SIG-M5 (cell line): ENCODE measurements around the gene RASSF8.

Experiments
- DNase-seq: peaks from one replicate; lab custom pipeline; 2025; lab: John Stamatoyannopoulos, UW

Gene RASSF8

GRCh38 chr12:26028953-26029735 lies 70.7 kb downstream of the RASSF8 start:
- no peak for DNase-seq

DNA sequence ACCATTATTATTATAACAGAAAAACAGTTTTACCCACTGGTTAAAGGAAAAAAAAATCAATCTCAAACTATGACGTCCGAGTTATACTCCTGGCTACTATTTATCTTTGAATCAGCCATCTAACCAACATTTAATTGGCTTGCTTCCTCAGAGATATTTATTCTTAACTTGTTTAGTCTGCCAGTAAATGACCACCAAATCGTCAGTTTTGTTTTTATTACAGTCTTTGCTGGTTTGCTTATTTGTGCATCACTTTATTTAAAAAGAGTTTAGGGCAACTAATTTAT lies 71.2 kb downstream of the RASSF8 start:
- no peak for DNase-seq

DNA sequence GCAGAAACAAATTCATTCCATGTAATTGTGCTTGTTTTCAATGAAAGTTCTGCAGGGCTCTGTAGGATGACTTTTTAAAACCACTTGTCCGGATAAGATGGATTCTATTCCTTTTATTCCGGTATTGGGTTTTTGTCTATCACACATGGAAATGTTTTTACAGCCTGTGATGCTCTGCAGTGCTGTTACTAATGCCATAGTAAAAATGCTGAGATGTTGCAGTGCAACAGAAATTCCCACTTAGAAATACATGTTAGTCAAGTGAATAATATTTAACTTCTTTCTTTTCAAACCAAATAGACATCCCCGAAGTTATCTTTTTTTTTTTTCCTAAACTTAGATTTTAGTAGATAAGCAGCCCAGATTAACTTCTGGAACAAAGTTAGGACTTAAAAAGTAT lies 71.9 kb downstream of the RASSF8 start:
- no peak for DNase-seq

- no peak for DNase-seq
Measured at GRCh38 chr12:26031318-26031717, 72.8 kb downstream of the RASSF8 start.

DNA sequence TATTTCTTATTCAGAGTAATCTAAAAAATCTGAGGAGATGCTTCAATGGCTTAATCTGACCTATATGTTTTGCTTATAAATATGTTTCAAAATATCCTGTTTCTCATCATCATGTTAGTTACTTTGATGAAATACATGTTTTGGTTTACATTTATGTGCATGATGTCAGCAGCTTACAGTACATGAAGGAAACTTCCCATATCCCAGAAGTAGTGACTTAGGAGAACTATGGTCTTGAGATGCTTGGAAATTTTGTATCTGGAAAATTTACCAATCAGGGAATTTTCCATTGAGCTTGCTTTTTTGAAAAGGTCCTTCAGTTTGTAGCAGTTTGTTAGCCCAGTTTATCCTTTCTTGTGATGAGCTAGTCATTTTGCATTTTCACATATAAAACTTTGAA lies 73.3 kb downstream of the RASSF8 start:
- DNase-seq: no peak

DNA sequence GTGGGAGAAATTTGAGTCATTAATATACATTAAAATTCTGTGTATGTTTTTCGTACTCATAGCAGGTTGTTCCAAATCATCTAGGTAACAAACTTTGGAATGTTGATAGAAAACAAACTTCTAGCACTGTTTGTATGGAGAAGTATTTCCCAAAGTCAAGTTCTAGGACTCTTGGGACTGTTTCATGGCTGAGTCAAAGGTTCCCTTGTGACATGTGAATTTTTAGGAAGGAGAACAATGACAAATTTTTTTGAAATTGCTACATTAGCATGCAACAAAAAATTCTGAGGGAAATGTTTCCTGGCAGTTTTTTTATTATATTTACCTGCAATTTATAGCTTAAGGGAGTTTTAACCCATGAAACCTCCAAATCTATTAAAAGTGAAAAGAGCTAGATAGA lies 73.8 kb downstream of the RASSF8 start:
- no peak for DNase-seq

DNA sequence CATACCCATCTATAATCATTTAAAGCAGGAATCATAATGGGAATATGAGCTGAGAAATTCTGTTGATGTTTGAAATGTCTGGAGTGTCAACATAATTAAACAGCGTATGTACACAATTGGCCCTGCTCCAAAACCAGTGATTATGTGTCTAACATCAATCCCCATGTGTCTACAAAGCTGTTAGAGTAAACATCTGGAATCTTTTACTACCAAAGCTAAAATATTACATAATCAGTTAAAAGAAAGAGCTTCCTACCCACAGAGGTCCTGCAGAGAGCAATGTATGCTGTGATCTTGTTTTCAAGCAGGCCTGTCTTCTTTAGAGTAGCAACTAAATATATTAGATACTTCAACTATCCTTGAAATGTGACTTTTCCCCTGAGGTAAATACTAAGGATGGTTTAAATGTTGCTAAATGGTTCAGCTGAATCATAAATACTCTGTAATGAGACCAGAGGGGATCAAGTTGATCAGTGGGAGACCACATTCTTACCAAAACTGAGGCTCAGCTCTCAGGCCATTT lies 74.3 kb downstream of the RASSF8 start:
- DNase-seq: no peak

DNA sequence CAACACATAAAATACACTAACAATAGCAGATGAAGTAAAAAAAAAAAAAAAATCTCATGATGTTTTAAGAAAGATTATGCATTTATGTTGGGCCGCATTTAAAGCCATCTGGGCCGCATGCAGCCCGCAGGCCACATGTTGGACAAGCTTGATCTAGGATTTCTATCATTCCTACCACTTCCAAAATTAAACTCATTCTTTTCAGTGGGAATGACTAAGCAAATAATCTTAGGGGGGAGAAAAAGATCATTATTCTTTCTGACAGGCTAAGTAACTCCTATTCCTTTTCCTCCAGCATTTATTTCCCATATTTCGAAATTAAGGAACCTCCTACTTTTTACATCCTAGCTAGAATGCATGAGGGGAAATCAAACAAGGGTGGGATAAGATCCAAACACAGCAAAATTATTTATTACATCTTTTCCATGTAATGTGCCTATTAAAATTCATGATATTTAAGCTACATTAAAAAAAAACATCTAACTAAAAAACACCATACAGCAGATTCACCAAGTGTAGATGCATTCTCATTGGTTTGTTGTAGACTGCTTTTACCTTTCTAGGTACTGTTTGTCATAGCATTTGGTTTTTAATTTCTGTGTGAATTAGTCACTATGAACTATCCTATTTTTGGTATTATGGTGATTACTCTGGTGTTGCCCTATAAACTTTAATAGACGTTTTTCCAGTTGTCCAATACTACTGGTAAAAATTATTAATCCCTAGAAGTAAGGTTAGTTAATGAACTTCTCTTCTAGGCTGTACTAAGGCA lies 76.1 kb downstream of the RASSF8 start:
- DNase-seq: no peak

DNA sequence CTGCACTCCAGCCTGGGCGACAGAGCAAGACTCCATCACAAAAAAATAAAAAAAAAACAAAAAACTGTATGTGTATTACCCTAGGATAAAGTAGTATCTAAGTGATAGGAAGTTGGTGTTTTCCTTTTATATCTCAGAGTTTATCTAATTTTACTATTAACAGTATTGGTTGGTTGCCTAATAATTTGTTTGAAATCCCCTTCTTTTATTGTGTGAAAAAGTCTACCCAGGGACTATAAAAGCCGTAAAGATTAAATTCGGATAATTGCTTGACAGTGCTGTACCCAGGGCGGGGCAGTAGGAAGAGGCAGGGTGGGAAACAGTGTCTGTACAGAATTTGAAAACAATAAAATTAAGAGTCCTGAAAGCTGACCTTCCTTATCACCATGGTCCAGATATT lies 78.4 kb downstream of the RASSF8 start:
- DNase-seq: no peak

GRCh38 chr12:26037615-26038220 lies 79.2 kb downstream of the RASSF8 start:
- no peak for DNase-seq

- no peak for DNase-seq
Measured at GRCh38 chr12:26042645-26043044, 84.2 kb downstream of the RASSF8 start.

GRCh38 chr12:26043135-26044006 lies 84.9 kb downstream of the RASSF8 start:
- DNase-seq: no peak

DNA sequence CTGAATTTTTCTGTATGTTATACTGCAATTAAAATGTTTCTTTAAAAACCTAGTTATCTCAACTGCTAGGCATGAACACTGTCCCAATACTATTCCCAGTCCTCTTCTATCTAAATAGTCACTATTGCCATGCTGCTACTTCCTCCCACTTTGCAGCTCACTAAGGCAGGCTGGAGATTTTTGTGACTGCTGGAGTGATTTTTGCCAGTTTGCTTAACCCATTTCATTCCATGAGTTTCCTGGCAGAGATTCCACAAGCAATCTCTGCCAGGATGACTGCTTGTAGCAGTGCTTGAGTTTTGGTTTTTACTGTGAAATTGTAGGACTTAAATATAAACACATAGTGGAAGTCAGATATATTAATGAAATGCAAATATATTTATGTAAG lies 85.5 kb downstream of the RASSF8 start:
- no peak for DNase-seq

- no peak for DNase-seq
Measured at GRCh38 chr12:26044592-26044991, 86.1 kb downstream of the RASSF8 start.

GRCh38 chr12:26046203-26046602 lies 87.7 kb downstream of the RASSF8 start:
- no peak for DNase-seq

DNA sequence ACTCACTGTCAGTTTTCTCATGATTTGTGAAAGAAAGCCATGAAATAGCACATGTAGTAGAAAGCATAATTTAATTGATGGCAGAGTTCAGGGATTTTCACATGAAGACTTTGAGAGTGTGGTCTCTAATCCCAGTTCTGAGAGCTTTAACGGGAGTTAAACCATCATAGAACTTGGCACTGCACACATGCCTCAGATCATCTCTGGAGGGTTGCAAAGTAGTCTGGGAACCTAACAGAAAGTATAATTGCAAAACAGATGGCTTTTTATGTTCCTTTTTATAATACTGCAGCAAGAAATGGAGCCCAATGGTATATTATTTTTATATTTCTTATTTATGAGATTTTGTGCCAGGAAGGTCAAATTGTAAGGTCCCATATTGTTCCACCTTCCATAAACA lies 88.4 kb downstream of the RASSF8 start:
- no peak for DNase-seq

- no peak for DNase-seq
Measured at GRCh38 chr12:26047401-26048226, 89.1 kb downstream of the RASSF8 start.

- DNase-seq: no peak
Measured at GRCh38 chr12:26052652-26053051, 94.2 kb downstream of the RASSF8 start.

GRCh38 chr12:26054383-26054782 lies 95.9 kb downstream of the RASSF8 start:
- no peak for DNase-seq

DNA sequence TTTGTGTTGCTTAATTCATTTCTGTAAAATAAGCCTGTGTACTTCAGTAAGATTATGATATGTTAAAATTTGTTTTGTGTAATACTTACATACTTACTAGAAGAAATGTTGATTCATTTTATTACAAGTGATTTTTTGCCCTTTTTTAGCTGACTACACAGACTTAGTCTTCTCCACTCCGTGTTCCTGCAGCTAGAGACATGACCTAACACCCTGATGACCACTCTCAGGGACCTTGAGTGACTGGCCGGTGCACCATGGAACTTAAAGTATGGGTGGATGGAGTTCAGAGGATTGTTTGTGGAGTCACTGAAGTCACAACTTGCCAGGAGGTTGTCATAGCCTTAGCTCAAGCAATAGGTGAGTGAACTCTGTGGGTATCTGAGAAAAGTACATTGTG lies 96.6 kb downstream of the RASSF8 start:
- DNase-seq: no peak

GRCh38 chr12:26056335-26056734 lies 97.9 kb downstream of the RASSF8 start:
- DNase-seq: no peak
